C4-2B (cell line): ENCODE measurements around the gene CEBPE.

ENCODE experiments used
- ZFX ChIP-seq: fragments of 450-650 bp; IDR thresholded peaks from 2 replicates; pipeline ENCODE4 v1.6.1; 2017
- TF ChIP-seq, protein P1 (sequence below): fragments of 450-650 bp; conservative IDR thresholded peaks from 2 replicates; pipeline ENCODE4 v1.5.1; 2017; ENCODE audit warnings: mild to moderate bottlenecking

DNA sequence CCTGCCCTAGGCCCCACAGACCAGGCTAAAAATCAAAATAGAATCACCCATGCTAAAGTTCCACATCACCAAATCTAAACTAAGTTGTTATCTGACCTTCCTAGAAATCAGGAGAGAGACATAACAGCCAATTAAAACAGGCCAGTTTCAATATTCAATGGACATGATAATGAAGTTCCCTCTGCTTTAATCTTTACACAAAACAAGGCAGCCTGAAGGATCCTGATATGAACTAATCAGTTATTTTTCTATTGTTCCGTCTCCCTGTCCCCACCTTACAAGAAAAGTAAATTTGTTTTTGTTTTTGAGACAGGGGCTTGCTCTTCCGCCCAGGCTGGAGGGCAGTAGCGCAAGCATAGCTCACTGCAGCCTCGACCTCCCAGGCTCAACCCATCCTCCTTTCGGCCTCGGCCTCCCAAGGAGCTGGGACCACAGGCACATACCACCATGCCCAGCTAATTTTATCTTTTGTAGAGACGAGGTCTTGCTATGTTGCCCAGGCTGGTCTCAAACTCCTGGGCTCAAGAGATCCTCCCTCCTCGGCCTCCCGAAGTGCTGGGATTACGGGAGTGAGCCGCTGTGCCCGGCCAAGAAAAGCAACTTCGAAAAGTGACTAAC, 5.4 kb upstream of the CEBPE start:
- TF ChIP-seq, protein P1, sequence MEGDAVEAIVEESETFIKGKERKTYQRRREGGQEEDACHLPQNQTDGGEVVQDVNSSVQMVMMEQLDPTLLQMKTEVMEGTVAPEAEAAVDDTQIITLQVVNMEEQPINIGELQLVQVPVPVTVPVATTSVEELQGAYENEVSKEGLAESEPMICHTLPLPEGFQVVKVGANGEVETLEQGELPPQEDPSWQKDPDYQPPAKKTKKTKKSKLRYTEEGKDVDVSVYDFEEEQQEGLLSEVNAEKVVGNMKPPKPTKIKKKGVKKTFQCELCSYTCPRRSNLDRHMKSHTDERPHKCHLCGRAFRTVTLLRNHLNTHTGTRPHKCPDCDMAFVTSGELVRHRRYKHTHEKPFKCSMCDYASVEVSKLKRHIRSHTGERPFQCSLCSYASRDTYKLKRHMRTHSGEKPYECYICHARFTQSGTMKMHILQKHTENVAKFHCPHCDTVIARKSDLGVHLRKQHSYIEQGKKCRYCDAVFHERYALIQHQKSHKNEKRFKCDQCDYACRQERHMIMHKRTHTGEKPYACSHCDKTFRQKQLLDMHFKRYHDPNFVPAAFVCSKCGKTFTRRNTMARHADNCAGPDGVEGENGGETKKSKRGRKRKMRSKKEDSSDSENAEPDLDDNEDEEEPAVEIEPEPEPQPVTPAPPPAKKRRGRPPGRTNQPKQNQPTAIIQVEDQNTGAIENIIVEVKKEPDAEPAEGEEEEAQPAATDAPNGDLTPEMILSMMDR: no peak
- TF ChIP-seq ZFX: no peak
